ENCODE results near the gene TCF23. TPM values are rescaled to one million over a fixed set of nuclear protein-coding genes. Genes with fewer than 3 reads are reported as not detected.

TCF23 gene
- total RNA-seq, 2 experiments from 2014 or later: not detected

DNA sequence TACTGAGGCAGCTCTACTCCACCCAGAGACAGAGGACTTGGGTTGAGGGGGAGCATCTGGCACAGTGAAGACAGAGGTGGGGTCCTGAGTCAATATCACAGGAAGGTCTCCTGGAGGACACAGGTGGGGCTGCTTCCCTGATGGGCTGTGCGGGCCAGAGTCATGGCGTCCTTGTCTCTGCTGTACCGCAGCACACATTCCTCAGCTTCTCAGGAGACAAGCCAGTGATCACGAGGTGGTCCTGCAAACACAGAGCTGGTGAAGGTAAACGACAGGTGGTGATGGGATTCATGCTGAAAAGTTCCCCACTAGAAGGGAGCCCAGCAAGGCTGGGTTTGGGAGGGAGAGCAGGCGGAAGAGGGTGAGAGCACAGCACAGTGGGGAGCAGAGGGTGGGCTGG lies 9.7 kb downstream of the TCF23 start:
- ChIA-PET CTCF (no interaction called here), POLR2A (no interaction called here)
- Histone ChIP-seq H3K4me3 (ENCODE audit: low read length) (no peak overlapping the region), H3K36me3 (ENCODE audit: insufficient read depth, low read length) (no peaks in the 10 kb centered on the region), H3K9me3 (ENCODE audit: control insufficient read depth in 1 of 2, insufficient read depth in 1 of 2, low read length in 2 of 2) (no peaks in the 10 kb centered on the region), H3K4me1 (ENCODE audit: insufficient read depth, low read length) (no peaks in the 10 kb centered on the region), H3K27me3 (ENCODE audit: control insufficient read depth in 1 of 2, insufficient read depth in 2 of 2, low read length in 2 of 2) (no peaks in the 10 kb centered on the region), H3K27ac (ENCODE audit: low read depth in 1 of 2, low read length in 2 of 2) (no peak overlapping the region)
- H3K27me3 Mint-ChIP-seq: peaks cover 4% of the 10 kb centered on the region
- H3K27ac Mint-ChIP-seq: no peak overlapping the region
- DNase-seq (no peak), ATAC-seq (ENCODE audit: poor library complexity) (no peak)
- H3K9me3 Mint-ChIP-seq: no peaks in the 10 kb centered on the region
- intact Hi-C loops (cut with DNase I, micrococcal nuclease): no loop called here
- TF ChIP-seq, protein P1, sequence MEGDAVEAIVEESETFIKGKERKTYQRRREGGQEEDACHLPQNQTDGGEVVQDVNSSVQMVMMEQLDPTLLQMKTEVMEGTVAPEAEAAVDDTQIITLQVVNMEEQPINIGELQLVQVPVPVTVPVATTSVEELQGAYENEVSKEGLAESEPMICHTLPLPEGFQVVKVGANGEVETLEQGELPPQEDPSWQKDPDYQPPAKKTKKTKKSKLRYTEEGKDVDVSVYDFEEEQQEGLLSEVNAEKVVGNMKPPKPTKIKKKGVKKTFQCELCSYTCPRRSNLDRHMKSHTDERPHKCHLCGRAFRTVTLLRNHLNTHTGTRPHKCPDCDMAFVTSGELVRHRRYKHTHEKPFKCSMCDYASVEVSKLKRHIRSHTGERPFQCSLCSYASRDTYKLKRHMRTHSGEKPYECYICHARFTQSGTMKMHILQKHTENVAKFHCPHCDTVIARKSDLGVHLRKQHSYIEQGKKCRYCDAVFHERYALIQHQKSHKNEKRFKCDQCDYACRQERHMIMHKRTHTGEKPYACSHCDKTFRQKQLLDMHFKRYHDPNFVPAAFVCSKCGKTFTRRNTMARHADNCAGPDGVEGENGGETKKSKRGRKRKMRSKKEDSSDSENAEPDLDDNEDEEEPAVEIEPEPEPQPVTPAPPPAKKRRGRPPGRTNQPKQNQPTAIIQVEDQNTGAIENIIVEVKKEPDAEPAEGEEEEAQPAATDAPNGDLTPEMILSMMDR (IDR thresholded peaks at IDR 0.05): no peak
- no peaks in the 10 kb centered on the region for H3K36me3 Mint-ChIP-seq (ENCODE audit: low read depth)
- H3K4me1 Mint-ChIP-seq (ENCODE audit: low read depth): no peaks in the 10 kb centered on the region
- H3K4me3 Mint-ChIP-seq: no peak overlapping the region

DNA sequence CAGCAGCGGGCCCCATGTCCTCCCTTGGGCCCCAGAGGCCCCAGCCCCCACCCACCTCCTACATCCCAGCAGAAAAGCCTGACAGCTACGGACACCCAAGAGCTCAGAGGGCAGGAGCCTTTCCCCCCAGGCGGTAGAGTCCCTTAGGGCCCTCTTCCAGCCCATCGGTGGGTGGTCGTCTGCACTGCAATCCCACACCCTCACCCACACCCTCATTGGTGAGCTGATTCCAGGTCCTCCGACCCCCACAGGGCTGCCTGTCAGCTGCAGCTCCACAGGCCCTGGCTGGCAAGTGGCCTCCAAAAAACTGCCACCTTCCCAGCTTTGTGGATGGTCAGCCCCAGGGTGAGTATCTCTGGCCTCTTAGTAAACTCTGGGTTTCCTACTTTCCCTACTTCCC lies 10.5 kb downstream of the TCF23 start:
- CTCF ChIA-PET: no interaction called here
- no peak overlapping the region for H3K4me3 Mint-ChIP-seq

DNA sequence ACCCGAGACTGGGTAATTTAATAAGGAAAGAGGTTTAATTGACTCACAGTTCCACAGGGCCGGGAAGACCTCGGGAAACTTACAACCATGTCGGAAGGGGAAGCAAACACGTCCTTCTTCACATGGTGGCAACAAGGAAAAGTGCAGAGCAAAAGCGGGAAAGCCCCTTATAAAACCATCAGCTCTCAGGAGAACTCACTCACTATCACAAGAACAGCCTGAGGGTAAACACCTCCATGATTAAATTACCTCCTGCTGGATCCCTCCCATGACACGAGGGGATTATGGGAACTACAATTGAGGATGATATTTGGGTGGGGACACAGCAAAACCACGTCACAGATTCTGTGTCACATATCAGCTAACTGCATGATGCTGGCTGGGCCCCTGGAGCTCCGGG lies 11.4 kb downstream of the TCF23 start:
- ATAC-seq (ENCODE audit: poor library complexity): no peak
- DNase-seq: no peak
- no peaks in the 10 kb centered on the region for H3K27me3 ChIP-seq (ENCODE audit: control insufficient read depth in 1 of 2, insufficient read depth in 2 of 2, low read length in 2 of 2)

More for the DNA sequence above, 10.5 kb downstream of the TCF23 start:
- Histone ChIP-seq H3K27me3 (ENCODE audit: control insufficient read depth in 1 of 2, insufficient read depth in 2 of 2, low read length in 2 of 2) (no peaks in the 10 kb centered on the region), H3K27ac (ENCODE audit: low read depth in 1 of 2, low read length in 2 of 2) (no peak overlapping the region), H3K9me3 (ENCODE audit: control insufficient read depth in 1 of 2, insufficient read depth in 1 of 2, low read length in 2 of 2) (no peaks in the 10 kb centered on the region), H3K4me3 (ENCODE audit: low read length) (no peak overlapping the region), H3K36me3 (ENCODE audit: insufficient read depth, low read length) (no peaks in the 10 kb centered on the region), H3K4me1 (ENCODE audit: insufficient read depth, low read length) (no peaks in the 10 kb centered on the region)
- POLR2A ChIA-PET: no interaction called here
- ATAC-seq (ENCODE audit: poor library complexity) (no peak), DNase-seq (no peak)
- Mint-ChIP-seq H3K27me3 (peaks cover 4% of the 10 kb centered on the region), H3K27ac (no peak overlapping the region), H3K36me3 (ENCODE audit: low read depth) (no peaks in the 10 kb centered on the region), H3K4me1 (ENCODE audit: low read depth) (no peaks in the 10 kb centered on the region), H3K9me3 (no peaks in the 10 kb centered on the region)
- TF ChIP-seq, protein P1 (IDR thresholded peaks at IDR 0.05): no peak
- intact Hi-C loops (cut with DNase I, micrococcal nuclease): no loop called here

More for the DNA sequence above, 11.4 kb downstream of the TCF23 start:
- ChIA-PET CTCF (interaction anchor here (1.8 kb wide), 1 partner anchor 10 kb away, joined by 7 read pairs; no protein-coding TSS in a partner anchor), POLR2A (no interaction called here)
- H3K27me3 Mint-ChIP-seq: peaks cover 4% of the 10 kb centered on the region
- Histone ChIP-seq H3K9me3 (ENCODE audit: control insufficient read depth in 1 of 2, insufficient read depth in 1 of 2, low read length in 2 of 2) (no peaks in the 10 kb centered on the region), H3K36me3 (ENCODE audit: insufficient read depth, low read length) (no peaks in the 10 kb centered on the region), H3K27ac (ENCODE audit: low read depth in 1 of 2, low read length in 2 of 2) (no peak overlapping the region), H3K4me3 (ENCODE audit: low read length) (no peak overlapping the region), H3K4me1 (ENCODE audit: insufficient read depth, low read length) (no peaks in the 10 kb centered on the region)
- no peak overlapping the region for H3K27ac Mint-ChIP-seq
- TF ChIP-seq, protein P1 (IDR thresholded peaks at IDR 0.05): no peak
- no peaks in the 10 kb centered on the region for H3K4me1 Mint-ChIP-seq (ENCODE audit: low read depth)
- H3K9me3 Mint-ChIP-seq: no peaks in the 10 kb centered on the region
- H3K36me3 Mint-ChIP-seq (ENCODE audit: low read depth): no peaks in the 10 kb centered on the region
- intact Hi-C loops (cut with DNase I, micrococcal nuclease): no loop called here
- no peak overlapping the region for H3K4me3 Mint-ChIP-seq
